Fibroblast of mammary gland (primary cell): Measurements from ENCODE around the gene TAGLN.

ENCODE experiments used
- DNase-seq: peaks from one replicate; pipeline ENCODE4 v3.0.0-alpha.2; 2010; ENCODE audit warnings: low read depth
- H3K4me3 ChIP-seq: 2 replicates; pipeline ENCODE4 v1.5.1; 2011; ENCODE audit warnings: low read depth, mild to moderate bottlenecking, low read length, moderate library complexity; ENCODE audit not compliant: control insufficient read depth
- CTCF ChIP-seq: conservative IDR thresholded peaks from 2 replicates; pipeline ENCODE4 v1.5.1; 2011; ENCODE audit warnings: low read depth, low read length, inconsistent platforms; ENCODE audit not compliant: control insufficient read depth, insufficient read depth

Gene TAGLN

GRCh38 chr11:117239295-117239694, 40.1 kb downstream of the TAGLN start:
- TF ChIP-seq CTCF = peak; percentile 79
- peak; percentile 98 for DNase-seq
- H3K4me3 ChIP-seq = no peak overlapping the region

GRCh38 chr11:117248341-117248740, 49.2 kb downstream of the TAGLN start:
- no peak for DNase-seq
- no peak overlapping the region for H3K4me3 ChIP-seq
- TF ChIP-seq CTCF = no peak

- DNase-seq = no peak
- TF ChIP-seq CTCF = no peak
- no peak overlapping the region for H3K4me3 ChIP-seq
Observed at GRCh38 chr11:117249571-117249970, 50.4 kb downstream of the TAGLN start.

- H3K4me3 ChIP-seq = no peak overlapping the region
- peak; percentile 19 for TF ChIP-seq CTCF
- DNase-seq = no peak
Observed at GRCh38 chr11:117251506-117251905, 52.3 kb downstream of the TAGLN start.

GRCh38 chr11:117255966-117256365, 56.8 kb downstream of the TAGLN start:
- DNase-seq = no peak
- no peak for TF ChIP-seq CTCF

GRCh38 chr11:117256573-117256972, 57.4 kb downstream of the TAGLN start:
- no peak overlapping the region for H3K4me3 ChIP-seq
- TF ChIP-seq CTCF = no peak
- DNase-seq = peak; percentile 85

More at GRCh38 chr11:117255966-117256365, 56.8 kb downstream of the TAGLN start:
- H3K4me3 ChIP-seq = no peak overlapping the region
